Measurements from ENCODE around the gene C1GALT1C1L. TPM values are rescaled to one million over a fixed set of nuclear protein-coding genes. Genes with fewer than 3 reads are reported as not detected.
A peak's percentile ranks its signal among the peaks of the same experiment; 100 is the strongest.

Gene C1GALT1C1L
- total RNA-seq, 1 experiment from 2014 or later: 0.54 TPM

DNA sequence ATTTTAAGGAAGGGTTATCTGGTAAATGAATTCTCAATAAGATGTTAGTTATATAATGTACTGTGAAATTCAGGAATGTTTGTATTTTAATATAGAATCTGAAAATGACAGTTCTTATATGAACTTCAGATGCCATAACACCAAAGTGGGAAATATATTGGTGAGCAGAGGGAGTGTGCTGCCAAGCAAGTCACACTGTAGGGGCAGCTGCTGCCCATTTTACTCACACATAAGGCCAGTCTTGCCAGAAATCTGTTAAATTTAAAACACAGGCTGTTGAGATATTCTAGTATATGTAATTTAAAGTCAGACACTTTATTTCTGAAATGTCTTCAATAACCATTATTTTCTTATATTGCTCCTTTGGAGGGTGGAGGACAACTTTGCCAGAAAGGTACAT, 34.6 kb upstream of the C1GALT1C1L start:
- TF ChIP-seq, protein P1, sequence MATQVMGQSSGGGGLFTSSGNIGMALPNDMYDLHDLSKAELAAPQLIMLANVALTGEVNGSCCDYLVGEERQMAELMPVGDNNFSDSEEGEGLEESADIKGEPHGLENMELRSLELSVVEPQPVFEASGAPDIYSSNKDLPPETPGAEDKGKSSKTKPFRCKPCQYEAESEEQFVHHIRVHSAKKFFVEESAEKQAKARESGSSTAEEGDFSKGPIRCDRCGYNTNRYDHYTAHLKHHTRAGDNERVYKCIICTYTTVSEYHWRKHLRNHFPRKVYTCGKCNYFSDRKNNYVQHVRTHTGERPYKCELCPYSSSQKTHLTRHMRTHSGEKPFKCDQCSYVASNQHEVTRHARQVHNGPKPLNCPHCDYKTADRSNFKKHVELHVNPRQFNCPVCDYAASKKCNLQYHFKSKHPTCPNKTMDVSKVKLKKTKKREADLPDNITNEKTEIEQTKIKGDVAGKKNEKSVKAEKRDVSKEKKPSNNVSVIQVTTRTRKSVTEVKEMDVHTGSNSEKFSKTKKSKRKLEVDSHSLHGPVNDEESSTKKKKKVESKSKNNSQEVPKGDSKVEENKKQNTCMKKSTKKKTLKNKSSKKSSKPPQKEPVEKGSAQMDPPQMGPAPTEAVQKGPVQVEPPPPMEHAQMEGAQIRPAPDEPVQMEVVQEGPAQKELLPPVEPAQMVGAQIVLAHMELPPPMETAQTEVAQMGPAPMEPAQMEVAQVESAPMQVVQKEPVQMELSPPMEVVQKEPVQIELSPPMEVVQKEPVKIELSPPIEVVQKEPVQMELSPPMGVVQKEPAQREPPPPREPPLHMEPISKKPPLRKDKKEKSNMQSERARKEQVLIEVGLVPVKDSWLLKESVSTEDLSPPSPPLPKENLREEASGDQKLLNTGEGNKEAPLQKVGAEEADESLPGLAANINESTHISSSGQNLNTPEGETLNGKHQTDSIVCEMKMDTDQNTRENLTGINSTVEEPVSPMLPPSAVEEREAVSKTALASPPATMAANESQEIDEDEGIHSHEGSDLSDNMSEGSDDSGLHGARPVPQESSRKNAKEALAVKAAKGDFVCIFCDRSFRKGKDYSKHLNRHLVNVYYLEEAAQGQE (IDR thresholded peaks at IDR 0.05; ENCODE audit: insufficient read depth in 1 of 2, low read depth in 2 of 2, low read length in 1 of 2): no peak
- TF ChIP-seq TCF7L2 (IDR thresholded peaks at IDR 0.05; ENCODE audit: low read depth, low read length) (no peak), SIN3A (IDR thresholded peaks at IDR 0.05; ENCODE audit: borderline replicate concordance, insufficient read depth, low read depth, low read length) (no peak), POLR2AphosphoS5 (IDR thresholded peaks at IDR 0.05; ENCODE audit: low read depth, low read length) (no peak)
- TF ChIP-seq, protein P2, sequence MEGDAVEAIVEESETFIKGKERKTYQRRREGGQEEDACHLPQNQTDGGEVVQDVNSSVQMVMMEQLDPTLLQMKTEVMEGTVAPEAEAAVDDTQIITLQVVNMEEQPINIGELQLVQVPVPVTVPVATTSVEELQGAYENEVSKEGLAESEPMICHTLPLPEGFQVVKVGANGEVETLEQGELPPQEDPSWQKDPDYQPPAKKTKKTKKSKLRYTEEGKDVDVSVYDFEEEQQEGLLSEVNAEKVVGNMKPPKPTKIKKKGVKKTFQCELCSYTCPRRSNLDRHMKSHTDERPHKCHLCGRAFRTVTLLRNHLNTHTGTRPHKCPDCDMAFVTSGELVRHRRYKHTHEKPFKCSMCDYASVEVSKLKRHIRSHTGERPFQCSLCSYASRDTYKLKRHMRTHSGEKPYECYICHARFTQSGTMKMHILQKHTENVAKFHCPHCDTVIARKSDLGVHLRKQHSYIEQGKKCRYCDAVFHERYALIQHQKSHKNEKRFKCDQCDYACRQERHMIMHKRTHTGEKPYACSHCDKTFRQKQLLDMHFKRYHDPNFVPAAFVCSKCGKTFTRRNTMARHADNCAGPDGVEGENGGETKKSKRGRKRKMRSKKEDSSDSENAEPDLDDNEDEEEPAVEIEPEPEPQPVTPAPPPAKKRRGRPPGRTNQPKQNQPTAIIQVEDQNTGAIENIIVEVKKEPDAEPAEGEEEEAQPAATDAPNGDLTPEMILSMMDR (IDR thresholded peaks at IDR 0.05): no peak
- DNase-seq (ENCODE audit: low read depth, low spot score) (no peak), ATAC-seq (no peak)
- no peak overlapping the region for H3K27ac ChIP-seq (ENCODE audit: low read length)
- in situ Hi-C loops (cut with HindIII; ENCODE audit: low pct_unique_long_range_greater_than_20kb, low sequenced_read_pairs) (no loop called here), intact Hi-C loops (cut with micrococcal nuclease; ENCODE audit: unreplicated experiment) (no loop called here)
- H3K4me1 ChIP-seq (ENCODE audit: control insufficient read depth, insufficient read depth, low read length): no peaks in the 10 kb centered on the region
- H3K36me3 ChIP-seq (ENCODE audit: control insufficient read depth, insufficient read depth, low read length): peaks cover 14% of the 10 kb centered on the region
- BruUV-seq (replicated peaks): TSS peak; percentile 65
- H3K9me3 ChIP-seq (ENCODE audit: control insufficient read depth, insufficient read depth, low read depth, low read length): no peaks in the 10 kb centered on the region
- H3K4me3 ChIP-seq (ENCODE audit: low read depth in 2 of 2, low read length in 2 of 2): no peak overlapping the region
- POLR2A ChIA-PET: no interaction called here
- CTCF ChIA-PET: interaction anchor here (0.8 kb wide), 1 partner anchor 21 kb away, joined by 11 read pairs; no protein-coding TSS in a partner anchor
- H3K27me3 ChIP-seq (ENCODE audit: control insufficient read depth, insufficient read depth, low read length): no peaks in the 10 kb centered on the region

DNA sequence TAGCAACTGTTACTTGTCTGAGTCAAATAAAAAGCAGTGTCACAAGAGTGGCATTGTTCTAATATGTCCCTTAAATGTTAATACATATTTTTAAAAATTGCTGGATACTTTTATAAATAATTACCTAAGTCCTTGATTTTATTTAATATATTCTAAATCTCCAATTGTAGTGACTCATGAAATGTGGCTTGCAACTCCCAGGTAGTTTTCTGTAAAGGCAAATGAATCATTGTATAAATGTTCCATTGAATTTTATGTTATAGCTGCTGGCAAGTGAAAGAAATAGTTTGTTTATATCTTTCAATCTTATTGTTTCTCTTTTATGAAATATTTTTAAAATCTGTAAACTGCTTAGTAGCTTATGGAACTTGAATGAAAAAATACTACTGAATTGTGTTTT, 32.7 kb upstream of the C1GALT1C1L start:
- ATAC-seq (no peak), DNase-seq (ENCODE audit: low read depth, low spot score) (no peak)
- H3K36me3 ChIP-seq (ENCODE audit: control insufficient read depth, insufficient read depth, low read length): peaks cover 14% of the 10 kb centered on the region
- no TSS peak for BruUV-seq (replicated peaks)
- ChIA-PET POLR2A (interaction anchor here (0.6 kb wide), 1 partner anchor 126 kb away, joined by 3 read pairs; no protein-coding TSS in a partner anchor), CTCF (no interaction called here)
- intact Hi-C loops (cut with micrococcal nuclease; ENCODE audit: unreplicated experiment): no loop called here
- H3K4me3 ChIP-seq (ENCODE audit: low read depth in 2 of 2, low read length in 2 of 2): no peak overlapping the region
- H3K9me3 ChIP-seq (ENCODE audit: control insufficient read depth, insufficient read depth, low read depth, low read length): no peaks in the 10 kb centered on the region
- H3K27ac ChIP-seq (ENCODE audit: low read length): no peak overlapping the region
- no peaks in the 10 kb centered on the region for H3K27me3 ChIP-seq (ENCODE audit: control insufficient read depth, insufficient read depth, low read length)
- in situ Hi-C loops (cut with HindIII; ENCODE audit: low pct_unique_long_range_greater_than_20kb, low sequenced_read_pairs): no loop called here
- no peaks in the 10 kb centered on the region for H3K4me1 ChIP-seq (ENCODE audit: control insufficient read depth, insufficient read depth, low read length)
- TF ChIP-seq POLR2AphosphoS5 (IDR thresholded peaks at IDR 0.05; ENCODE audit: low read depth, low read length): no peak
- TF ChIP-seq, protein P2 (IDR thresholded peaks at IDR 0.05): no peak
- TF ChIP-seq, protein P1 (IDR thresholded peaks at IDR 0.05; ENCODE audit: insufficient read depth in 1 of 2, low read depth in 2 of 2, low read length in 1 of 2): no peak
- no peak for TF ChIP-seq TCF7L2 (IDR thresholded peaks at IDR 0.05; ENCODE audit: low read depth, low read length)
- no peak for TF ChIP-seq SIN3A (IDR thresholded peaks at IDR 0.05; ENCODE audit: borderline replicate concordance, insufficient read depth, low read depth, low read length)

Data from Panc1 (cell line).